Measurements from ENCODE around the gene COG7.

COG7 gene

GRCh38 chr16:23354246-23354645, 98.7 kb downstream of the COG7 start:
- DNase-seq = no peak

DNA sequence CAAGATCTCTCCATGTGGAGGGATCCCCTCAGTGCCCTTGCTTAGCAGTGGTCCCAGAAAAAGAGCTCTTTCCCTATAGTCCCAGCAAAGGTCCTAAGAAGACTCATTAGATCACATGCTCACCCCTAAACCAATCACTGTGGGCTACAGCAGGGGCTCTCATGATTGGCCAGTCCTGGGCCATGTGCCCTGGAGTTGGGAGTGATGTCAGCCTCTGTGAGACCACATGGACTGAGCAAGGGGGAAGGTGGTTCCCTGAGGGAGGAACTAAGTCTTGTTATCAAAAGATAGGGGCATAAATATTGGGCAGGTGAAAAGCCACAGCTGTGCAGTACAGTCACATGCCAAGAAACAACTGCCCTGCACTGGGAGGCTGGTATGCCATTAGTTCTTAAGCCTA, 99.5 kb downstream of the COG7 start:
- no peak for DNase-seq

DNA sequence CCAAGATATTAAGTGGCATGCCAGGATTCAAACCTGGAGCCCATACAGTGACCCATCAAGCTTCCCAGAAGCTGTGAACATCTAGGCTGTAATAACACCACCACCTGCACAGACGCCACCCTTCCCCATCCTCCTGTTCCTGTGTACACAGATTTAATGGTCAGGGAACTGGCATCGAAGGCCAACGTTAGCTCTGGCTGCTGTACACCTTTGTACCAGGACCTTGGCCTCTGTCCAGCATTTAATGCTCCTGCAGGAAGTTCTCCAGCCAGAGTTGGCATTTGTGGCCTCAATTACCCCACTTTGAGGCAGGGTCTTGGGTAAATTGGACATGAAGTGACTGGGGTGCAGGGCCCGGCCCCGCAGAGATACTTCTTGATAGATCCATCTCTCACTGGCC, 101.6 kb downstream of the COG7 start:
- DNase-seq = no peak

DNA sequence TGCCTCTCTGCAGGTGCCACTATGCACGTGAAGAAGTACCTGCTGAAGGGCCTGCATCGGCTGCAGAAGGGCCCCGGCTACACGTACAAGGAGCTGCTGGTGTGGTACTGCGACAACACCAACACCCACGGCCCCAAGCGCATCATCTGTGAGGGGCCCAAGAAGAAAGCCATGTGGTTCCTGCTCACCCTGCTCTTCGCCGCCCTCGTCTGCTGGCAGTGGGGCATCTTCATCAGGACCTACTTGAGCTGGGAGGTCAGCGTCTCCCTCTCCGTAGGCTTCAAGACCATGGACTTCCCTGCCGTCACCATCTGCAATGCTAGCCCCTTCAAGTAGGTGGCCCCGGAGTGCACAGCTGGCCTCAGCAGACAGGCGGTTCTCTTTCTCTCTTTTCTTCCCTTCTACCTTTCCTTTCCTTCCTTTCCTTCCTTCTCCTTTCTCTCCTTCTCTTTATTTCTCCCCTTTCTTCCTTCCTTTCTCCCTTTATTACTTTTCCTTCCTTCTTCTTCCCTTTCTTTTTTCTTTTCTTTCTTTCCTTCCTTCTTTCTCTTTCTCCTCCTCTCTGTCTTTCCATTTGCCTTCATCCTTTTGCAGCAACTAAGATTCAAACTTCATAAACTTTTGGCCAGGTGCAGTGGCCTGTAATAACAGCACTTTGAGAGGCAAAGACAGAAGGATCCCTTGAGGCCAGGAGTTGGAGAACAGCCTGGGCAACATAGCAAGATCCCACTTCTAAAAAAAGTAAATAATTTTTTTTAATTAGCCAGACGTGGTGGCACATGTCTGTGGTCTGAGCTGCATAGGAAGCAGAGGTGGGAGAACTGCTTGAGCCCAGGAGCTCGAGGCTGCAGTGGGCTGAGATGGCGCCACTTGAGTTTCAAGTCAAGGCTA, 104.2 kb downstream of the COG7 start:
- DNase-seq = no peak

DNA sequence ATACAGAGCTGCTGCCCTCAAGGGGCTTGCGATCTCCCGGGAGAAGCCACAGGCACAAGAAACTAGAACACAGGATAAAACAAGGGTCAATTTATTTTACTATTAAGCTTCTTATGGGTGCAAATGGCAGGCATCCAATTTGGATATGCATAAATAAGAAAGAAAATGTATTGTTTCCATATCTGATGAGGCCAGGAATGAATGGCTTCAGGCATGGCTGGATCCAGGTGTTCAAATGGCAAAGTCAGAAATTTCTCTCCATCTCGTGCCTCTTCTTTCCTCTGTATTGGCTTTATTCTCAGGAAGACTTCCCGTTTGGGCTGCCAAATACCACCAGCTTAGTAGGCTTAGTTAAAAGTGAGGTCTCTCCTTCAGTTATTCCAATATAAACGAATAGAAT, 107.8 kb downstream of the COG7 start:
- no peak for DNase-seq

GRCh38 chr16:23343643-23344612, 109.1 kb downstream of the COG7 start:
- no peak for DNase-seq

GRCh38 chr16:23342083-23342640, 110.8 kb downstream of the COG7 start:
- no peak for DNase-seq

- no peak for DNase-seq
These were observed 113.2 kb downstream of the COG7 start for GRCh38 chr16:23339787-23340186.

Data from fibroblast of skin of right biceps (primary cell).